Astrocyte (in vitro differentiated cells and primary cell): Measurements from ENCODE around the gene OPCML.

Source experiments
- CTCF ChIP-seq: IDR thresholded peaks from 2 replicates; pipeline ENCODE4 v1.5.1; 2011; ENCODE audit warnings: low read depth, mild to moderate bottlenecking, inconsistent platforms, low read length, moderate library complexity; ENCODE audit not compliant: insufficient read depth
- EZH2 ChIP-seq: IDR thresholded peaks from 2 replicates; pipeline ENCODE4 v1.6.1; 2012; ENCODE audit warnings: mild to moderate bottlenecking, low read length, inconsistent platforms; ENCODE audit not compliant: insufficient read depth

DNA sequence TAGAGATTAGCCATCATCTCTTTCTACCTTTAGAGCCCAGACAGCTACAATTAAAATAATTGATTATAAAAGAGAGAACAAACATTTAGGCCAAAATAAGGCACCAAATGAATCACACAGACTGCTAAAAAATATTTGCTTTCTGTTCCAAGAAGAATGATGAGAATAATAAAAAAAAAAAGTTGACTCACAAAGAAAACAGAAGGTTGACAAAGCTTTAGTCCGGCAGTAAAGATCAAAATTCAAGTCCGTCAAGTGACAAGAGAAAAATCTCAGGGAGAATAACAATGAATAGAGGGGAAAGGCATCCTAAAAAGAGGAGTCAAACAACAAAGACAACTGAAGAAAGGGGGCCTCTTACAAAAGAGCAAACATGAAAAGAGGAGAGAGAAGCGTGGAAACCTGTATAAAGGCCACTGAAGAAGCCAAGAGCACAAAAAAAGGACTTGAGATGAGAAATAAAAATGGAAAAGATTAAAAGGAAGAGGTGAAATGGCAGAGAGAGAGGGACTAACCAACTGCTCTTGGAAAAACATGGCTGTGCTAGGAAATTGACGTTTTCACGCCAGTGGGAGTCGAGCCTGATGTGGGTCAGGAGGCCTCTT is 910.2 kb downstream of the OPCML start:
- no peak for TF ChIP-seq CTCF
- TF ChIP-seq EZH2 = no peak
